DOHH2 (cell line): Measurements from ENCODE around the gene PDGFRA.
A peak's percentile ranks its signal among the peaks of the same experiment; 100 is the strongest.
"Not testable (repeated sequence)": the region's sequence is repeated elsewhere in the genome, so short reads cannot be mapped to it uniquely, and the experiment has no call there.

ENCODE experiments used
- H3F3A ChIP-seq: fragments of 200-600 bp; sonication (generic), shearing (Covaris generic); 2 replicates; pipeline ENCODE4 v1.6.0; 2016; ENCODE audit warnings: antibody characterized with exemption, mild to moderate bottlenecking; ENCODE audit not compliant: control insufficient read depth, insufficient read depth
- H3K27ac ChIP-seq: fragments of 200-600 bp; sonication (generic); 2 replicates; pipeline ENCODE4 v1.5.1; 2014; ENCODE audit warnings: low read depth, mild to moderate bottlenecking, low read length, moderate library complexity
- H3K27me3 ChIP-seq: fragments of 200-600 bp; sonication (generic); 2 replicates; pipeline ENCODE4 v1.6.1; 2014; ENCODE audit warnings: mild to moderate bottlenecking, low read length, mixed read lengths; ENCODE audit not compliant: control insufficient read depth
- H3K36me3 ChIP-seq: fragments of 200-600 bp; sonication (generic); 2 replicates; pipeline ENCODE4 v1.6.1; 2014; ENCODE audit warnings: mild to moderate bottlenecking, low read length, moderate library complexity, mixed read lengths; ENCODE audit not compliant: control insufficient read depth
- H3K4me1 ChIP-seq: fragments of 200-600 bp; sonication (generic); 2 replicates; pipeline ENCODE4 v1.6.1; 2014; ENCODE audit warnings: mild to moderate bottlenecking, low read length, mixed read lengths; ENCODE audit not compliant: control insufficient read depth
- H3K4me2 ChIP-seq: fragments of 200-600 bp; sonication (generic); 2 replicates; pipeline ENCODE4 v1.6.0; 2014; ENCODE audit warnings: mild to moderate bottlenecking, low read length, moderate library complexity
- H3K4me3 ChIP-seq: fragments of 200-600 bp; sonication (generic); 2 replicates; pipeline ENCODE4 v1.5.1; 2014; ENCODE audit warnings: mild to moderate bottlenecking, low read length, mixed read lengths
- H3K79me2 ChIP-seq: fragments of 200-600 bp; sonication (generic); 2 replicates; pipeline ENCODE4 v1.6.1; 2014; ENCODE audit warnings: mild to moderate bottlenecking, low read length, mixed read lengths; ENCODE audit not compliant: control insufficient read depth
- H3K9me2 ChIP-seq: fragments of 200-600 bp; sonication (generic); replicated peaks from 2 replicates; pipeline ENCODE4 v1.6.1; 2014; ENCODE audit warnings: mild to moderate bottlenecking, low read length, mixed read lengths; ENCODE audit not compliant: control insufficient read depth
- H3K9me3 ChIP-seq: fragments of 200-600 bp; sonication (generic); 2 replicates; pipeline ENCODE4 v1.6.1; 2014; ENCODE audit warnings: antibody characterized with exemption, low read length, mixed read lengths; ENCODE audit not compliant: control insufficient read depth, insufficient read depth
- H4K20me1 ChIP-seq: fragments of 200-600 bp; sonication (generic); 2 replicates; pipeline ENCODE4 v1.6.0; 2014; ENCODE audit warnings: low read depth, mild to moderate bottlenecking, antibody characterized with exemption, low read length, moderate library complexity; ENCODE audit not compliant: control insufficient read depth, insufficient read depth
- EZH2phosphoT487 ChIP-seq: fragments of 200-600 bp; sonication (generic); IDR thresholded peaks from 2 replicates; pipeline ENCODE4 v1.6.1; 2017; ENCODE audit warnings: borderline replicate concordance, mild to moderate bottlenecking, antibody characterized with exemption, low read length, moderate library complexity, mixed read lengths
- TF ChIP-seq, protein P1 (sequence below): fragments of 200-600 bp; sonication (generic); IDR thresholded peaks from one replicate; pipeline ENCODE4 v1.5.1; 2014; ENCODE audit warnings: antibody characterized with exemption, mild to moderate bottlenecking, low read depth, low read length; ENCODE audit not compliant: poor library complexity, severe bottlenecking

Gene PDGFRA

DNA sequence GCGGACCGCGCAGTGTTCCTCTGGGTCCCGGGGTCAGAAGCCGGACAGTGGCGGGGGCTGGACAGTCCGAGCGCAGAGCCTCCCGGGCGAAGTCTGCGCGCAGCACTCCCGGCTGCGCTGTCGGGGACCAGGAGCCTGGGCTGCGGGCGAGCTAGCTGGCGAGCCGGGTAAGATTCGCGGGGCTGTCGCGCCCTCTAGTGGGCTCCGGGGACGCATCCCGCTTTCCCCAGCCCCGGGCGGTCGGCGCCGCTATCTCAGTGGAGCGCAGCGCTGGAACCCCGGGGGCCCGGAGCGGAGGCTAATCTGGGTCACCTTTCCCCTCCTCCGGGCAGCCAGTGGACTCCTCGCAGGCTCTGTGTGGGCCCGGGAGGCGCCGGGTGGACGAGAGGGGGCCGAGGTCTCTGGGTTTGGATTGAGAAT lies 4.2 kb downstream of the PDGFRA start:
- H3K4me3 ChIP-seq: peak overlapping the region; percentile 65
- H3F3A ChIP-seq: no peaks in the 10 kb centered on the region
- H3K4me1 ChIP-seq: peaks cover 14% of the 10 kb centered on the region
- TF ChIP-seq, protein P1, sequence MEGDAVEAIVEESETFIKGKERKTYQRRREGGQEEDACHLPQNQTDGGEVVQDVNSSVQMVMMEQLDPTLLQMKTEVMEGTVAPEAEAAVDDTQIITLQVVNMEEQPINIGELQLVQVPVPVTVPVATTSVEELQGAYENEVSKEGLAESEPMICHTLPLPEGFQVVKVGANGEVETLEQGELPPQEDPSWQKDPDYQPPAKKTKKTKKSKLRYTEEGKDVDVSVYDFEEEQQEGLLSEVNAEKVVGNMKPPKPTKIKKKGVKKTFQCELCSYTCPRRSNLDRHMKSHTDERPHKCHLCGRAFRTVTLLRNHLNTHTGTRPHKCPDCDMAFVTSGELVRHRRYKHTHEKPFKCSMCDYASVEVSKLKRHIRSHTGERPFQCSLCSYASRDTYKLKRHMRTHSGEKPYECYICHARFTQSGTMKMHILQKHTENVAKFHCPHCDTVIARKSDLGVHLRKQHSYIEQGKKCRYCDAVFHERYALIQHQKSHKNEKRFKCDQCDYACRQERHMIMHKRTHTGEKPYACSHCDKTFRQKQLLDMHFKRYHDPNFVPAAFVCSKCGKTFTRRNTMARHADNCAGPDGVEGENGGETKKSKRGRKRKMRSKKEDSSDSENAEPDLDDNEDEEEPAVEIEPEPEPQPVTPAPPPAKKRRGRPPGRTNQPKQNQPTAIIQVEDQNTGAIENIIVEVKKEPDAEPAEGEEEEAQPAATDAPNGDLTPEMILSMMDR: peak; percentile 58
- TF ChIP-seq EZH2phosphoT487: no peak
- H3K9me3 ChIP-seq: no peaks in the 10 kb centered on the region
- no peaks in the 10 kb centered on the region for H4K20me1 ChIP-seq
- H3K27me3 ChIP-seq: peaks cover 33% of the 10 kb centered on the region
- no peaks in the 10 kb centered on the region for H3K79me2 ChIP-seq
- no peaks in the 10 kb centered on the region for H3K36me3 ChIP-seq
- no peaks in the 10 kb centered on the region for H3K9me2 ChIP-seq
- no peak overlapping the region for H3K27ac ChIP-seq
- peak overlapping the region; percentile 86 for H3K4me2 ChIP-seq

DNA sequence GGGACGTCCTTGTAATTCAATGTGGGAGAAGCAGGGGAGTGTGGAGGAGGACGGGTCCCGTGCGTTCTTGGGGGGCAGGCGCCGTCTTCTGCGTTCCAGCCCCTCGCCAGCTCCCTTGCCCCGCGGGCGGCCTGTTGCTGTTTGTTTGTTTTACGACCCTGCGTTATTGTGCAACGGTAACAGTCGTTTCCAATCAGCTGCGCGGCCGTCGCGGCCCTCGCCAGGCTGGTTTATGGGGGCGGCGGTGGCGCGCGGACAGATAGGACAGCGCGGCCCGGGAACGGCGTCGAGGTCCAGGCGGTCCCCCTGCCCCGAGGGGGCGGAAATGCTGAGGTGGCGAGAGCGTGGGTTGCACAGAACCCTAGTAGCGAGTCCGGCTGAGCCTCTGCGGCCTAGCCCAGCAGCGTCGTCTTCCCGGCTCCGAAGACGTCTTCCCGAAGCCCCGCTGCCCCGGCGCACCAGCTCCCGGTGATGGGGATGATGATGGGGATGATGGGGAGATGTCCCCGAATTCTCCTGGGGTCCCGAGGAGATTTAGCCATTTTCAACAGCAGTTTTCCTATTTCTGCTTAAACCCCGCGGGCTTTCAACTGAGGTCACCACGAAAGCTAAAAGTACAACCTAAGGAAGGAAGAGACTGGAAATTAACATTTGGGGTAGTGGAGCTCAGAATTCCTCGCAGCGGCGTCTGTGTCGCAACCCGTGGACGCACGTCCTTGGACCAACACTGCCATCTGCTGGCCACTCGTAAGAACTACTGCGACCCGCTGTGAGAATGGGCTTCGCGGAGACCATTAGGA lies 4.8 kb downstream of the PDGFRA start:
- TF ChIP-seq, protein P1: peak; percentile 68
- TF ChIP-seq EZH2phosphoT487: no peak
- H3K27ac ChIP-seq: no peak overlapping the region
- no peaks in the 10 kb centered on the region for H3K79me2 ChIP-seq
- no peaks in the 10 kb centered on the region for H3K9me2 ChIP-seq
- H3K36me3 ChIP-seq: no peaks in the 10 kb centered on the region
- peak overlapping the region; percentile 65 for H3K4me3 ChIP-seq
- no peaks in the 10 kb centered on the region for H4K20me1 ChIP-seq
- H3K9me3 ChIP-seq: no peaks in the 10 kb centered on the region
- H3K27me3 ChIP-seq: peaks cover 28% of the 10 kb centered on the region
- H3K4me2 ChIP-seq: peak overlapping the region; percentile 86
- peaks cover 12% of the 10 kb centered on the region for H3K4me1 ChIP-seq
- no peaks in the 10 kb centered on the region for H3F3A ChIP-seq

DNA sequence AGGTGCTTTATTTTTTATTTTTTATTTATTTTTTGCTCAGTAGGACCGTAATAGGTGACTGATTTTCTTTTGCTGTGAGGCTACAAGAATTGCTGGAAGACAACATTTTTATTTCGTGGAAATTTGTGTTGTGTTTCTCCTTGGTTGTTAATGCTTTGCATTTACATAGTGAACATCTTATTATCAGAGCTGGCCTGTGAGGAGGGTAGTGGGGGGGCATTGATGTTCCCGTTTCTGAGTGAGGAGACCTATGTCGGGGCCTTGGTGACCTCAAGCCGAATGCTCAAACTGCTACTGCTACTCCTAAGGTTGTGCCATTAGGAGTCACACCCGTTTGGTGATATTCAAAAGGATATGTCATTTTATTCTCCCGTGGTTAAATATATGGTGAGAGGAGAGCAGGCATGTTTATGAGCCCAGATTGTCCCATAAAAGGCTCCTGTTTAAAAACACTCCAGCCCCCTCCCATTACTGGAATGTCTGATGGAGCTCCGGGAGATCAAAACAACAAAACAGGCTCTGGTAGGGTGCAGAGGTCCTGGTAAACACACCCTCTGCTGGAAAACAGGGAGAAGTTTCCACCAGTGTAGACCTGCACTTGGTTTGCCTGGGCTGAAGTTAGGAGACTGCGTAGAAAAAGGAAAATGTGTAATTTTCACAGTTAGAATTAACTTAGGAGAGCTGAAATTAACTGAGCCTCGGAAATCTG lies 5.6 kb downstream of the PDGFRA start:
- Histone ChIP-seq H4K20me1 (no peaks in the 10 kb centered on the region), H3K36me3 (no peaks in the 10 kb centered on the region), H3K9me3 (no peaks in the 10 kb centered on the region), H3K4me2 (peak overlapping the region; percentile 86; the same call in 1 of the 2 replicates), H3K79me2 (no peaks in the 10 kb centered on the region), H3K9me2 (no peaks in the 10 kb centered on the region), H3K4me3 (no peak overlapping the region), H3F3A (no peaks in the 10 kb centered on the region), H3K27me3 (peaks cover 21% of the 10 kb centered on the region), H3K27ac (no peak overlapping the region), H3K4me1 (peaks cover 12% of the 10 kb centered on the region)
- no peak for TF ChIP-seq EZH2phosphoT487
- TF ChIP-seq, protein P1: no peak

DNA sequence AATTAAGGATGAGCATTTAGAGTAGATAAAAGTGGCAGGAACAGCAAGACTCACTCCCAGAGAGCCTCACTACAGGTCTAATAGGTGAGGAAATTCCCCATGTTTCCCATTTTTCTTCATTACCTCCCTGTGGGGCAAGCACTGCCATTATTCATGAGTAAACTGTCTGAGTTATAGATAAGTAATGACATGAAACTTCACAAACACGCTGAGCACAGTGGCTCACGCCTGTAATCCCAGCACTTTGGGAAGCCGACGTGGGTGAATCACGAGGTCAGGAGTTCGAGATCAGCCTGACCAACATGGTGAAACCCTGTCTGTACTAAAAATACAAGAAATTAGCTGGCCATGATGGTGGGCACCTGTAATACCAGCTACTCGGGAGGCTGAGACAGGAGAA lies 7.2 kb downstream of the PDGFRA start:
- Histone ChIP-seq H3K27me3 (peaks cover 21% of the 10 kb centered on the region), H3K4me1 (peaks cover 12% of the 10 kb centered on the region)
- not testable (repeated sequence) for H3K9me3 ChIP-seq, H3F3A ChIP-seq, H3K4me2 ChIP-seq, H4K20me1 ChIP-seq, H3K4me3 ChIP-seq, H3K27ac ChIP-seq, H3K79me2 ChIP-seq, H3K9me2 ChIP-seq, H3K36me3 ChIP-seq
